ENCODE measurements around the gene USP36. TPM values are rescaled to one million over a fixed set of nuclear protein-coding genes. Genes with fewer than 3 reads are reported as not detected.

USP36 gene
- total RNA-seq, 4 donors from 2014 or later, result 26.6 to 44.0 (median 34.6) TPM

DNA sequence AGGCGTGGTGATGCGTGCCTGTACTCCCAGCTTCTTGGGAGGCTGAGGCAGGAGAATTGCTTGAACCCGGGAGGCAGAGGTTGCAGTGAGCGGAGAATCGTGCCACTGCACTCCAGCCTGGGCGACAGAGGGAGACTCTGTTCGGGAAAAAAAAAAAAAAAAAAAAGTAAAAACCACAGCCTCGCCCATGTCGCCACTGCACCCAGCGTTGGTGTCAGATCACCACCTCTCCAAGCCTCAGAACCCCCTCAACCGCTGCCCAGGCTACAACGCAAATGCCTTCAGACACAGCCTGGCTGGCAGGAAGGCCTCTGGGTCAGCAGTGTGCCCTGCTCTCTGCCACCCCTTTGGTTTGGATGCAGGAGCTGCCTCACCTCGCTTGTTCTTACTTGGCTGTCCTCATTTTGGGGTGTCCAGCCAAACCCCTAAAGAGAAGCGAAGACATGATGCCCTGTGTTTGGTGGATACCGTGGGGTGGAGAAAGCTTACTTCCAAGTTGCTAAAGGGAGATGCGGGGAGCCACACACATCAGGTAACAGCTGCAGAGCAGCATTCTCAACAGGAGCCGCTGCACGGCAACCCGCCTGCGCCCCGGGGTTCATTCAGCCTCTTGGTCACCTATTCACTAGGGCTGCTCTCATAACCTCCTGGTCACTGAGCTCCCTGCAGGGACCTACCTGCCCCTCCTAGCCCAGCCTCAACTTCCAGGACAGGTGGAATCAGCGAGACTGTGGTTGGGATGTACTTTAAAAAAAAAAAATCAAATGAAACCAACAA lies 45.6 kb downstream of the USP36 start:
- no peak overlapping the region for H3K27ac ChIP-seq
- H3K4me1 ChIP-seq, result peaks cover 0 to 33% (median 21%) of the 10 kb centered on the region in 3 donors
- no peak overlapping the region for H3K4me3 ChIP-seq
- TF ChIP-seq POLR2AphosphoS5 (IDR thresholded peaks at IDR 0.05), result no peak
- TF ChIP-seq, protein P1, sequence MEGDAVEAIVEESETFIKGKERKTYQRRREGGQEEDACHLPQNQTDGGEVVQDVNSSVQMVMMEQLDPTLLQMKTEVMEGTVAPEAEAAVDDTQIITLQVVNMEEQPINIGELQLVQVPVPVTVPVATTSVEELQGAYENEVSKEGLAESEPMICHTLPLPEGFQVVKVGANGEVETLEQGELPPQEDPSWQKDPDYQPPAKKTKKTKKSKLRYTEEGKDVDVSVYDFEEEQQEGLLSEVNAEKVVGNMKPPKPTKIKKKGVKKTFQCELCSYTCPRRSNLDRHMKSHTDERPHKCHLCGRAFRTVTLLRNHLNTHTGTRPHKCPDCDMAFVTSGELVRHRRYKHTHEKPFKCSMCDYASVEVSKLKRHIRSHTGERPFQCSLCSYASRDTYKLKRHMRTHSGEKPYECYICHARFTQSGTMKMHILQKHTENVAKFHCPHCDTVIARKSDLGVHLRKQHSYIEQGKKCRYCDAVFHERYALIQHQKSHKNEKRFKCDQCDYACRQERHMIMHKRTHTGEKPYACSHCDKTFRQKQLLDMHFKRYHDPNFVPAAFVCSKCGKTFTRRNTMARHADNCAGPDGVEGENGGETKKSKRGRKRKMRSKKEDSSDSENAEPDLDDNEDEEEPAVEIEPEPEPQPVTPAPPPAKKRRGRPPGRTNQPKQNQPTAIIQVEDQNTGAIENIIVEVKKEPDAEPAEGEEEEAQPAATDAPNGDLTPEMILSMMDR (IDR thresholded peaks at IDR 0.05), result no peak
- no peak for TF ChIP-seq EP300 (IDR thresholded peaks at IDR 0.05)
- peaks cover 0 to 71% of the 10 kb centered on the region in 2 donors for H3K36me3 ChIP-seq
- WGBS, 2 donors (ENCODE audit: low coverage in 1 of 2), result 92% methylated on average over 14 to 16 of the region's 22 CpGs
- no peaks in the 10 kb centered on the region for H3K27me3 ChIP-seq
- ATAC-seq, result no peak
- H3K9me3 ChIP-seq, result no peaks in the 10 kb centered on the region

DNA sequence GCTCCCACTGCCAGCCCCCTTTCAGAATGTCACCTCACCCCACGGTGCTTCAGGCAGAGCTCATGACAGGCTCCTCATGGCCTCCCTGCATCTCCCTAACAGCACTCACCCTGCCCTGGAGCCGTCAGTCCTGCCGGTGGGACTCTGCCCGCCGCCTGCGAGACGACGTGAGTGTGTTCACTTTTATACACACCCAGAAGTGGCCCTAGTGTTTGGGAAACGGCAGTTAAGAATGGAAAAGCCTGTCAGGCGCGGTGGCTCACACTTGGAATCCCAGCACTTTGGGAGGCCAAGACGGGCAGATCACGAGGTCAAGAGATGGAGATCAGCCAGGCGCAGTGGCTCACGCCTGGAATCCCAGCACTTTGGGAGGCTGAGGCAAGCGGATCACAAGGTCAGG lies 46.2 kb downstream of the USP36 start:
- no peak overlapping the region for H3K4me3 ChIP-seq
- H3K9me3 ChIP-seq, result no peaks in the 10 kb centered on the region
- H3K36me3 ChIP-seq, result peaks cover 0 to 65% of the 10 kb centered on the region in 2 donors
- 88 to 100% methylated on average over 1 to 9 of the region's 16 CpGs for WGBS, 2 donors (ENCODE audit: low coverage in 1 of 2)
- H3K27me3 ChIP-seq, result no peaks in the 10 kb centered on the region
- H3K4me1 ChIP-seq, result peaks cover 0 to 39% (median 27%) of the 10 kb centered on the region in 3 donors
- ATAC-seq, result no peak
- no peak overlapping the region for H3K27ac ChIP-seq
- TF ChIP-seq POLR2A (IDR thresholded peaks at IDR 0.05), result no peak
- no peak for TF ChIP-seq POLR2AphosphoS5 (IDR thresholded peaks at IDR 0.05)
- TF ChIP-seq, protein P1 (IDR thresholded peaks at IDR 0.05), result no peak

DNA sequence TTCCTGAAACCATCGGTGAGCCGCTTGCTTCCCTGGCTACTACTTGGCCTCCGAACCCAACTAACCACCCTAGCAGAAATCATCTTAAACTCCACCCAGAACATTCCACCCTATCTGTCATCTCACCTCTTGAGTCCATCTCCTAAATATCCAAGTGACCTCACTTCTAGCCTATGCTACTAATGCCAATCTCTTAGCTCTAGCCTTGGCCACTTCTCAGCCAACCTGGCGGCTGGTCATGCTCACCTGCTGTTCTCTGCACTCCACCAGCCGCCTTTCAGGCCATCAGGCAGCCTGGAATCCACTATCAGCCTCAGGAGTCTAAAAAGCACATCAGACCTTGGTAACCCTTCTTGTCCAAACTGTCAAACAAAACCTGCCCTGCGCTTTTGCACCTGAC lies 46.6 kb downstream of the USP36 start:
- 86 to 87% methylated on average over 4 to 6 of the region's 6 CpGs for WGBS, 2 donors (ENCODE audit: low coverage in 1 of 2)
- H3K4me1 ChIP-seq, result peaks cover 0 to 39% (median 30%) of the 10 kb centered on the region in 3 donors
- H3K4me3 ChIP-seq, result no peak overlapping the region
- H3K36me3 ChIP-seq, result peaks cover 0 to 61% of the 10 kb centered on the region in 2 donors
- no peaks in the 10 kb centered on the region for H3K9me3 ChIP-seq
- H3K27me3 ChIP-seq, result no peaks in the 10 kb centered on the region
- no peak for ATAC-seq
- no peak overlapping the region for H3K27ac ChIP-seq
- TF ChIP-seq POLR2AphosphoS5 (IDR thresholded peaks at IDR 0.05), result no peak

DNA sequence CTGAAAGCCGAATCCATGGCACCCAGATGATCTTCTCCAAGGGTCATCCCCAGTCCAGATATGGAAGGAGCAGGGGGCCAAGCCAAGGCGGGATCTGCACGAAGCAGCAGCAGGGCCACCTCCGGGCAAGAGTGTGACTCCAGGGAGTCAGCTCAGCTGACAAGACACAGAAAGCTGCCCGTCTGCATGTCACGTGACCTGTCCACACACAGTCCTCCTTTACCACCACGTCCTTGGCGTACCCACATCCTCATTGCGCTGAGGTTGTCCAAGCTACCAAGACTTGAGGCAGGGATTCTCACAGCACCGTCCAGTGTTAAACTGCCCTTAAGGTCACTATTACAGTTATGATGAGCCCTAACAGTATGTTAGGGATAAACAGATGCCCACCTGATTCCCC lies 47.2 kb downstream of the USP36 start:
- TF ChIP-seq EP300 (IDR thresholded peaks at IDR 0.05) (no peak), POLR2AphosphoS5 (IDR thresholded peaks at IDR 0.05) (no peak), POLR2A (IDR thresholded peaks at IDR 0.05) (no peak)
- TF ChIP-seq, protein P1 (IDR thresholded peaks at IDR 0.05), result no peak
- no peak for ATAC-seq
- peaks cover 0 to 55% of the 10 kb centered on the region in 2 donors for H3K36me3 ChIP-seq
- H3K9me3 ChIP-seq, result no peaks in the 10 kb centered on the region
- H3K4me1 ChIP-seq, result peaks cover 0 to 43% (median 30%) of the 10 kb centered on the region in 3 donors
- no peak overlapping the region for H3K27ac ChIP-seq
- no peaks in the 10 kb centered on the region for H3K27me3 ChIP-seq
- H3K4me3 ChIP-seq, result no peak overlapping the region
- 86 to 91% methylated on average over 7 to 9 of the region's 10 CpGs for WGBS, 2 donors (ENCODE audit: low coverage in 1 of 2)

DNA sequence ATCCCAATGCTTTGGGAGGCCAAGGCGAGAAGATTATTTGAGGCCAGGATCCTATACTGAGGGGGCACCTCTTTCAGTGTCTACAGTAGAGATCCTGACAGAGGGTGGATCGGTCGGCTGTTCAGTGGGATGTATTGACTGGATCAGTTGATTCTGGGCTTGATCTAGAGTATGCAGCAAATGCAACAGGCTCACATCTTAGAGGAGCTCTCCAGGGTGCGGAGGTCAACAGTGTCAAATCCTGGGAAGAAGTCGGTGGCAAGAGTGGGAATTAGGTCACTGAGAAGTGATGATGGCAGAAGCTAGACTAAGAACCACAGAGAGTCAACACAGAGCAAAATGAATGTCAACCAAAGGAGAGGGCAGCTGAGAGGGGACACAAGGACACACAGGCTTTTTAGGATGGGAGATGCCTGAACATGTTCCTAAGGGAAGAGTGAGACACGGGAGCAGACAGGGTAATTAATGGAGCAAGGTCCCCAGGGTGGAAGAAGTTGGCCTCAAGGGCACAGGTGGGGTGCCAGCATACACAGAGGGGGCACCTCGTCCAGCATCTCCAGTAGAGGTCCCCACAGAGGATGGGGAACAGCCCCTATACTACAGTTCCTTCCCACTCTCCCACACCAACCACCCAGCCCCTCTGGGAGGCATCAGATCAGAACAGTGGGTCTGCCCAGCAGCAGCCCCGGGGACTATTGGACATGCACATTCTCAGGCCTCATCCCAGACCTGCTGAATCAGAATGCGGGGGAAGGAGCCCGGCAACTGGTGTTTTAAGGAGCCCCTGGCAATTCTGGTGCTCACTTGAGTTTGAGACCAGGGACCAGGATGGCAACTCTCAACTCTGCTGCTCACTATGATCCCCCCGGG lies 48.5 kb downstream of the USP36 start:
- H3K9me3 ChIP-seq, result no peaks in the 10 kb centered on the region
- 72 to 91% methylated on average over 4 to 5 of the region's 11 CpGs for WGBS, 2 donors (ENCODE audit: low coverage in 1 of 2)
- TF ChIP-seq POLR2AphosphoS5 (IDR thresholded peaks at IDR 0.05) (no peak), POLR2A (IDR thresholded peaks at IDR 0.05) (no peak), EP300 (IDR thresholded peaks at IDR 0.05) (no peak)
- TF ChIP-seq, protein P1 (IDR thresholded peaks at IDR 0.05), result no peak
- H3K27me3 ChIP-seq, result no peaks in the 10 kb centered on the region
- no peak for ATAC-seq
- peaks cover 0 to 47% of the 10 kb centered on the region in 2 donors for H3K36me3 ChIP-seq
- H3K27ac ChIP-seq, result peak overlapping the region in 3 of 4 donors; percentile 54 to 71 (median 54)
- H3K4me3 ChIP-seq, result no peak overlapping the region
- peaks cover 0 to 43% (median 30%) of the 10 kb centered on the region in 3 donors for H3K4me1 ChIP-seq
